ENCODE measurements around the gene SUMF1.

- TF ChIP-seq CTCF (IDR thresholded peaks at IDR 0.05) (no peak), POLR2A (IDR thresholded peaks at IDR 0.05) (no peak)
Measured at GRCh38 chr3:4505688-4506558, 38.9 kb upstream of the SUMF1 start.
